HEK293T (cell line): ENCODE measurements around the gene RAB6D.

Source experiments
- ARNT ChIP-seq: fragments of 450-650 bp; IDR thresholded peaks from 2 replicates; pipeline ENCODE4 v1.6.1; 2017; ENCODE audit warnings: mild to moderate bottlenecking
- SUZ12 ChIP-seq: fragments of 450-650 bp; IDR thresholded peaks from 2 replicates; pipeline ENCODE4 v1.6.1; 2016; ENCODE audit warnings: mild to moderate bottlenecking

DNA sequence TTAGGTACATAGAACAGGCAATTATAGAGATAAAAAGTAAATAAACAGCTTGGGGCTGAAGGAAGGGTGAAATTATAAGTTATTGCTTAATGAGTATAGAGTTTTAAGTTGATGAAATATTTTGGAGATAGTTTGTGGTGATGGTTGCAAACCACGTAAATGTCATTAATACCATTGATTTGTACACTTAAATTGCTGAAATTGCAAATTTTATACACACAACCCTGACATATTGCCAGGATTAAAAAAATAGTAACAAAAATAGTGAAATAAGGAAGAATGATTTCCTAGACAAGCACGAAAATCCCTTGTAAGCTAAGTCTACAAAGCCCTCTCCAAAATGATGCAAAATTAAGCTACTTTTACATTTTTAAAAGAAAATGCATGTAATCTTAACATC lies 46.2 kb upstream of the RAB6D start:
- no peak for TF ChIP-seq SUZ12
- TF ChIP-seq ARNT, result no peak
